Right forelimb (tissue), 1 donor: Measurements from ENCODE around the gene DGLUCY.
"Not testable (repeated sequence)": the region's sequence is repeated elsewhere in the genome, so short reads cannot be mapped to it uniquely, and the experiment has no call there.

Experiments used
- DNase-seq: peaks from one replicate; pipeline ENCODE4 v3.0.0-alpha.2; 2018

DGLUCY gene

GRCh38 chr14:91170504-91171121, 56.7 kb downstream of the DGLUCY start:
- DNase-seq = no peak

- no peak for DNase-seq
Observed at GRCh38 chr14:91171291-91171690, 57.4 kb downstream of the DGLUCY start.

DNA sequence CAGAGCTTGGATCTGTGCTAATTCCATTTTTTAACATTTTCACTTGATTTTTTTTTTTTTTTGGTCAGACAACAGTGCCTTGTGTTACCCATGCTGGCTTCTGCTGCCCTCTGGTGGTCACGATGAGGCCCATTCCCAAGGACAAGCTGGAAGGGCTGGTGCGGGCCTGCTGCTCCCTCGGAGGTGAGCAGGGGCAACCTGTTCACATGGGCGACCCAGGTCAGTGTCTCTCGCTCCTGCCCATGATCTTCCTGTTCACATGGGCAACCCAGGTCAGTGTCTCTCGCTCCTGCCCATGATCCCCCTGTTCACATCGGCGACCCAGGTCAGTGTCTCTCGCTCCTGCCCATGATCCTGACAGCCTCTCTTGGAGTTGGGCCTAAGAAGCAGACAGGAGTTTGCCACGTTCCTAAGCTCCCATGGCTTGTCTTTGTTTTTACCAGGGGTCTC, 59.4 kb downstream of the DGLUCY start:
- peak; percentile 85 for DNase-seq

DNA sequence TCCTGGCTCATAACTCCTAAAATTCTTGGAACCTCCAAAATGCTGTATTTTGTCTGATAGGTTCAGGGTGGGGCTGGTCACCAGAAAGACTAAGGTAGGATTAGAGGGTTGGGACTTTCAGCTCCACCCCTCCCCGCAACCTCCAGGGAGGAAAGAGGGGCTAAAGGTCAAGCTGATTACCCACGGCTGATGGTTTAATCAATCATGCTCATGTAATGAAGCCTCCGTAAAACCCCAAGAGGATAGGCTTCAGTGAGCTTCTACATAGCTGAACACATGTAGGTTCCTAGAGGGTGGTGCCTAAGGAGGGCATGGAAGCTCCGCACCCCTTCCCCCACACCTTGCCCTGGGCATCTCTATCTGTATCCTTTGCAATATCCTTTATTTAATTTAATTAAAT, 60.0 kb downstream of the DGLUCY start:
- DNase-seq = no peak

DNA sequence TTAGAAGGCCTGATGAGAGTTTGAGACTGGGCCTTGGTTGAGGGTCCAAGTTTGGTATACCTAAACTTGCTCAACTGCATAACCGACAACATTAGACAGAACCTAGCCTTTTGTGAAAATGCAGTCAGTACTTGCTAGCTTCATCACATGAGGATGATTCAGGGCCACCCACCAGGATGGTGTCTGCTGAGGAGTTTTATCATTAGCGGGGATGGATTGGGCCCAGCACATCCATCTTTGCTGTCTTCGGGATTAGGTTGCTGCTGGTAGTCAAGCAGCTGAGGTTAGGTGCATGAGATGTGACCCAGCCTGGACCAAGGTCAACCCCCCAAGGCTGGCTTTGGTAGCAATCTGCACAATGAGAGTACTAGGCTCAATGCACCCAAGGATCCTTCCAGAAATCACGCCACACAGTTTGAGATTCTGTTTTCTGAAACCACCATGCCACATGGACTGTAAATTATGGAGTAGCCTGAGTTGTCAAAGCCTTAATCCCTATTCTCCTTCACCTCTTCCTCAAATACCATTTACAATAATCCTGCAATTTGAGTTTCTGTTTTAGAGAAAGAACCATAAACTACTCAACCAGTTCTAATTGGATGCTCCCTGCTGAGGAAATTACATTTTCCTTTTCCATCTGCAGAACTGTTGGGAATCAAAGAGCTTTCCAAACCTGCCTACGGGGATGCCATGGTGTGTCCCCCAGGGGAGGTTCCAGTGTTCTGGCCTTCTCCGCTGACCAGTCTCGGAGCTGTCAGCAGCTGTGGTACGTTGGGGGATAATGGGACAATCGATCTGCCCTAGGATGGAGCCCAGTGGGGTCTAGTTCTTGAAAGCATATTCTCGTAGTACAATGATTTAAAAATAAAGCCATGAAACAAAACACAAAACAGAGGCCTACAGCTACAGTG, 61.7 kb downstream of the DGLUCY start:
- no peak for DNase-seq

DNA sequence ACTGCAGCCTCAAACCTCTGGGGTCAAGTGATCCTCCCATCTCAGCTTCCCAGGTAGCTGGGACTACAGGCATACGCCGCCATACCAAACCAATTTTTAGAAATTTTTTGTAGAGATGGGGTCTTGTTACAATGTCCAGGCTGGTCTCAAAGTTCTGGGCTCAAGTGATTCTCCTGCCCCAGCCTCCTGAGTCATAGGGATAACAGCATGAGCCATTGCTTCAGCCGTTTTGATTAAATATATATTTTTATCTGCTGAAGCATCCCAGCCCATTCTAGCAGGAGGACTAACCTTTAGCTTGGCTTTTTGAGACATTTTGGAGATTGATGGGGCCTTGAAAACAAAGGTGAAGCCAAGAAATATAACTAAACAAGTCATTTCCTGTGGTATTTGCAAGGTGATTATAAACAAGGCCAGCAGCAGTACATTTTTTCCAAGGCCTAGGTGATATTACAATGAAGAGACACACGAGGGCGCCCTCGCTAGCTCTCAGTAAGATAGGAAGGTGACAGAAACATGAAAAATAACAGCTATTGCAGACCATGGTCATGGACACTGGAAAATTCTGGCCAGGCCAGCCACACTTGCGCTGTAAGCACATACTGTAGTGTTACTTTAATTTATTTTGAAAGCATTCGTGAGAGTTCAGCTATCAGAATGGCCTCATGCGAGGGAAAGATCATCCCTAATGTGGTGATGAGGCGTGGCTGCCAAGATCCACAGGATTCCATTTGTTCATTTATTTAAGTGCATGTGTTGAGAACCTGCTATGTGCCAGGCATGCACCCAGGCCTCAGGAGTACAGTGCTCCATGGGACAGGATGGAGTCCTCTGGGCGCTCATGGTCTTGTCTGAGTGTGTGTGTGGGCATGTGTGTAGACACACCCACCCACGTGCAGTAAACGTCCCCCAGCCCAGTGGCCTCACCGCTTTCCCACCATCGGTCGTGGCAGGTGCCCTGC, 63.5 kb downstream of the DGLUCY start:
- DNase-seq = no peak

- no peak for DNase-seq
Observed at GRCh38 chr14:91180611-91181010, 66.7 kb downstream of the DGLUCY start.

- not testable (repeated sequence) for DNase-seq
Observed at GRCh38 chr14:91182753-91183152, 68.9 kb downstream of the DGLUCY start.

GRCh38 chr14:91184559-91184958, 70.7 kb downstream of the DGLUCY start:
- DNase-seq = no peak

- no peak for DNase-seq
Observed at GRCh38 chr14:91185721-91186120, 71.8 kb downstream of the DGLUCY start.

DNA sequence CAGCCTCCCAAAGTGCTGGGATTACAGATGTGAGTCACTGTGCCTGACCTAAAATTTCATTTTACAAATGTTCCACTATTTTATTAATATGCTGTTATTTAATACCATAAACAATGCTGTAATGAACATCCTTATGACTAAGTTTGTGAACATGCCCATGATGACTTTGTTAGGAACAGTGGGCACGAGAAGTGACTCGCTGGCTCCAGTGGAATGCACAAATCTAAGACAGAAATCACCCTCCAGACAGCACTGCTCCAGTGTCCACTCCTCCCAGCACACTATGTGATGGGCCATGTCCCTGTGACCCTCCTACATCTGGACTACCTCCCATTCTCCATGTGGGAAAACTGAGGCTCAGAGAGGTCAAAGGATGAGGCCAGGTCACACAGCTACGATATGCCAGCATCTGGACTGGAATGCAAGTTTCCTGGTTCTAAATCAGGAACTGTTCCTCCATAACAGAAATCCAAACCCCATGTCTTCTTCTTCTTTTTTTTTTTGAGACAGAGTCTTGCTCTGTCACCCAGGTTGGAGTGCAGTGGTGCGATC, 72.7 kb downstream of the DGLUCY start:
- DNase-seq = no peak

DNA sequence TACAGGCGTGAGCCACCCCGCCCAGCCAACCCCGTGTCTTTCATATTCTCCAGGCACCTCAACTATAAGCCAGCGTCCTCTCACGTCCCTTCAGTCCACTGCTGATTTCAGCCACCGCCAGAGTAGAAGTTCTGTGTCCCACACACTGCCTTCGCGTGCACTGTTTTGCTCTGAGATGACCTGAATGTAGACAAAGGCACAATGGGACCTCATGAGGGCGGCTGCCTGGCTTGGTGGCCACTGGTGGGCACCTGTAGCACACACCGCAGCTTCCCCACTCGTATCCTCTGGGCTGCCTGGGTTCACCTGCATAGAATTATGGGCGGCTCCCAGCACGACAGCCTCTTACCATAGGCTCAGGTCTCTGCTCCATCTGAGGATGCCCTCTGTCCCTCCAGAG, 73.4 kb downstream of the DGLUCY start:
- no peak for DNase-seq

- DNase-seq = no peak
Observed at GRCh38 chr14:91190853-91191252, 77.0 kb downstream of the DGLUCY start.

DNA sequence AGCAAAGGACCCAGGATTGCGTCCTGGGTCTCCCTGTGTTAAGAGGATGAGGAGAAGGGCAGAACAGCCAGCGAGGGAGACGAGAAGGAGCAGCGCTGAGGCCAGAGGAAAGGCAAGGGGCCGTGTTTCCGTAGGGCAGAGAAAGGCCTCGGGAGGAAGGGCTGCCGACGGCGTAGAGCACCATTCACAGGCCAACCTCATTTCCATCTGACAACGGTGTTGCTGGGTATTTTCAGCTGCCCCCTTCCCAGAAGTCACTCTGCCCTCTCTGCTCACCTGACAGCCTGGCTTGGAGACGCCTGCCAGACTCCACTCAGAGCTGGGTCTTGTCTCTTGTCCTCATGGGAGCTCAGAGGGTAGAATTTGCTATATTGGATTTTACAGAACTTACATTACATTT, 79.2 kb downstream of the DGLUCY start:
- DNase-seq = no peak

DNA sequence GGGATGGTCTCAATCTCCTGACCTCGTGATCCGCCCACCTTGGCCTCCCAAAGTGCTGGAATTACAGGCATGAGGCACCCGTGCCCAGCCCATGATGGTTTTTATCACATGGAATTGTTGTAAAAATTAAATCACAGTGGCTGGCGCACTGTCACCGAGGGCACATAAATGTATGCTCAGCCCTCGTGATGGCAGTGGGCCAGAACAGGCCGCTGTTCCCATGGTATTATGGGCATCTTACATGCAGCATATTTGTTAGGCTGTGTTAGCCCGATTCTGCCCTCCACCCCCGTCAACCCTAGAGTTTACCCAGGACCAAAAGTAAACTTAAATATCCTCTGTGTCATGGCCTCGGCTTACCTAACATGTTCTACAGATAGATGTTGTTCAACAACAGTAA, 82.0 kb downstream of the DGLUCY start:
- no peak for DNase-seq

DNA sequence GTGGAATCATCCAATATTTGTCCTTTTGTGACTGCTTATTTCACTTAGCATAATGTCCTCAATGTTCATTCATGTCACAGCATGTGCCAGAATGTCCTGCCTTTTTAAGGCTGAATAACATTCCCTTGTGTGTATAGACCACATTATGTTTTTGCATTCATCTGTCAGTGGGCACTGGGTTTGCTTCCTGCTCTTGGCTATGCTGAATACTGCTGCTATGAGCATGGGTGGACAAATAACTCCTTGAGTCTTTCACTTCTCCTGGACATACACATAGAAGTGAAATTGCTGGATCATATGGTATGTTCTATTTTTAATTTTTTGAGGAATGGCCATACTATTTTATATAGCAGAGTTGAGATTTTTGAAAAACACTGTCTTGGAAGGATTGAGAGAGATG, 83.8 kb downstream of the DGLUCY start:
- no peak for DNase-seq

DNA sequence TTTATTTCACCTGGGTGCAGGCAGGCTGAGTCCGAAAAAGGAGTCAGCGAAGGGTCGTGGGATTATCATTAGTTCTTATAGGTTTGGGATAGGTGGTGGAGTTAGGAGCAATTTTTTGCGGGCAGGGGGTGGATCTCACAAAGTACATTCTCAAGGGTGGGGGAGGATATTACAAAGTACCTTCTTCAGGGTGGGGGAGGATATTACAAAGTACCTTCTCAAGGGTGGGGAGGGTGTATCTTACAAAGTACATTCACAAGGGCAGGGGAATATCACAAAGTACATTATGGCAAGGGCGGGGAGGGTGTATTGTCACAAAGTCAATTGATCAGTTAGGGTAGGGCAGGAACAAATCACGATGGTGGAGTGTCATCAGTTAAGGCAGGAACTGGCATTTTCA, 86.9 kb downstream of the DGLUCY start:
- DNase-seq = not testable (repeated sequence)

DNA sequence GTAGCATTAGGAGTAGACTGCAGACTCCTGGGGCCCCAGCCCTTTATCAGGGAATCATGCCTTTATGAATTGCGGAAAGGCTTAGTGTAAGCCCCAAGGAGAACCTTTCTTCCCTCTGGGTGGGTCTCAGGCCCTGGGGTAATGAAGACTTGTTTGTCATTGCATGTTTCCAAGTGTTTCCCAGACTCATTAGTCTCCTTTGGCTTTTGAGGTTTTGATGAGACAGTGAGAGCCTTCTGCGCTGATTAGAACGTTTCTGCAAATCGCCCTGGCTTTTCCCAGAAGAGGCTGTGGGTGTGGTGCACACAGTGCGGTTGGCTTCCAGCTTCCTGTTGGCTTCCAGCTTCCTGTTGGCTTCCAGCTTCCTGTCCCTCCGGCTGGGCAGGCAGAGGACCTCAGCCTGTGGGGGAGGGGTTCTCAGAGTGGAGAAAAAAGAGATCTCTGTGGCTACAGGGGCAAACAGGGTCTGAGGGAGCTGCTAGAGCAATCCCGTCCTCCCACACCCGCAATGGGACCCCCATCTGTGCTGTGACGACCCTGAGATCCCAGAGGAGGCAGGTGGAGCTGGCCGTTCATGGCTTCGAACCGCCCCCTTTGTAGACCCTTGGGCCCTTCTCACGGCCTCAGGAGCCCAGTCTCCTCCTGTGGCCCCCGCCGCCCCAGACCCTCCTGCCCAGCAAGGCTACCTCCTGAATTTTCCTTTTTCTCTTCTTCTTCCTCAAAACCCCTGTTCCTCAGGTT, 88.5 kb downstream of the DGLUCY start:
- DNase-seq = peak; percentile 56

- no peak for DNase-seq
Observed at GRCh38 chr14:91204657-91205056, 90.8 kb downstream of the DGLUCY start.

DNA sequence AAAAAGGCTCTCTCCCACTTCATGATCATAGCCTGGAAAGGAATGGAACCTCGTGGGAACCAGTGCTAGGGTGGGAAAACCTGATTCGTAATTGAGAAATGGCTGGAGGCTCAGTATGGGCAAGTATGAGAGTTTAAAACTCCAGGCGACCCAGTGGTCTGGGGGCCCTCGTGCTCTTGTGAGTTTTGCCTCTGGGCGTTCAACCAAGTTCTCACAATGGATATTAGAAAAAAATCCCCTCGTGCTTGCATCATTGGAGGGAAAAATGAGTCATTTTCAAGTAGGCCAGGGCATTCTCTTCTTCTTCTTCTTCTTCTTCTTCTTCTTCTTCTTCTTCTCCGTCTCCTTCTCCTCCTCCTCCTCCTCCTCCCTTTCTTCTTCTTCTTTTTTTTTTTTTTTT, 91.6 kb downstream of the DGLUCY start:
- DNase-seq = no peak

DNA sequence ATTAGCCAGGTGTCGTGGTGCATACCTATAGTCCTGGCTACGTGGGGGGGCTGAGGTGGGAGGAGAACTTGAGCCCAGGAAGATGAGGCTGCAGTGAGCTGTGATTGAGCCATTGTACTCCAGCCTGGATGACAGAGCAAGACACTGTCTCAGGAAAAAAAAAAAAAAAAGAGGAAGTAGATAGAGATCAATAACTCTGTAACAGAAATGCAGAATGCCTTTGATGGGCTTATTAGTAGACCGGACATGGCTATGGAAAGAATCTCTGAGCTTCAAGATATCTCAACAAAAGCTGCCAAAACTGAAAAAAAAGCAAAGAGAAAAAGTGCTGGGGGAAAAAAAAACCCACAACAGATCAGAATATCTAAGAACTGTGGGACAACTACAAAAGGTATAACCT, 93.1 kb downstream of the DGLUCY start:
- DNase-seq = no peak

GRCh38 chr14:91211017-91211416, 97.1 kb downstream of the DGLUCY start:
- no peak for DNase-seq
